ENCODE data around the gene SPATA9. TPM values are rescaled to one million over a fixed set of nuclear protein-coding genes. Genes with fewer than 3 reads are reported as not detected.

SPATA9 gene
- total RNA-seq, 4 donors from 2014 or later = 0.84 to 2.4 (median 1.4) TPM

DNA sequence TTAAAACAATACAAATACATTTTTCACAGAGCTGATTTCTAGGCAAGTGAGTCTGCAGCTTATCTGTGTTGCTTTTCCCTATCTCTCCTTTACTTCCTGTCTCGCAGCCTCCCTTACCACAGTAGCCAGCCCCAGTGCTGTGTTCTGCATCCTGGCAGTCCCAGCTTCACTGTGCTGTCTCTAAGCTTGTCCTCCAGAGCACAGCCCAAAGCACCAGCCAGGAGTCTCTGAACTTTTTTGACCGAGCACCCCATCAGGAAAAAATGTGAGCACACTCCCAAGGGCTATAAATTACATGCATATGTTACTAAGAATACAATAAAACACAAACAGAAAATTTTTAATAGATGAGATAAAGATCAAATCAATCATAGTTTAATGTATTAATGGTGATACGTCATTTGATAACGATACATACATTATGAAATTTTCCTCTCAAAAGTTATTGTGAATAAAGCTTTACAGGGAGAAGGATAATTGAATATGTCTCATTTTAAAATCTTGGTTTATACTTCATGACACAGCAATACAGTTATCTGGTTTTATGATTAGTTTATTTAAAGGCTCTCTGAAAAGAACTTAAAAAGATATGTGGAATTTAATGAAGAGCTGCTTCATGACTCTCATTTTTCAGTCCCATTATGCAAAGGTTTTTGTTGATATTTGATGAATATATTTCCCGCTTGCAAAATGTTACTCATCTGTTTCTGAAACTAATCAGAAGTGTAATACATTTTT is 41.0 kb upstream of the SPATA9 start:
- ATAC-seq (ENCODE audit: low FRiP score) (no peak), DNase-seq (ENCODE audit: low spot score) (no peak)
- TF ChIP-seq, protein P1, sequence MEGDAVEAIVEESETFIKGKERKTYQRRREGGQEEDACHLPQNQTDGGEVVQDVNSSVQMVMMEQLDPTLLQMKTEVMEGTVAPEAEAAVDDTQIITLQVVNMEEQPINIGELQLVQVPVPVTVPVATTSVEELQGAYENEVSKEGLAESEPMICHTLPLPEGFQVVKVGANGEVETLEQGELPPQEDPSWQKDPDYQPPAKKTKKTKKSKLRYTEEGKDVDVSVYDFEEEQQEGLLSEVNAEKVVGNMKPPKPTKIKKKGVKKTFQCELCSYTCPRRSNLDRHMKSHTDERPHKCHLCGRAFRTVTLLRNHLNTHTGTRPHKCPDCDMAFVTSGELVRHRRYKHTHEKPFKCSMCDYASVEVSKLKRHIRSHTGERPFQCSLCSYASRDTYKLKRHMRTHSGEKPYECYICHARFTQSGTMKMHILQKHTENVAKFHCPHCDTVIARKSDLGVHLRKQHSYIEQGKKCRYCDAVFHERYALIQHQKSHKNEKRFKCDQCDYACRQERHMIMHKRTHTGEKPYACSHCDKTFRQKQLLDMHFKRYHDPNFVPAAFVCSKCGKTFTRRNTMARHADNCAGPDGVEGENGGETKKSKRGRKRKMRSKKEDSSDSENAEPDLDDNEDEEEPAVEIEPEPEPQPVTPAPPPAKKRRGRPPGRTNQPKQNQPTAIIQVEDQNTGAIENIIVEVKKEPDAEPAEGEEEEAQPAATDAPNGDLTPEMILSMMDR (IDR thresholded peaks at IDR 0.05) = no peak

DNA sequence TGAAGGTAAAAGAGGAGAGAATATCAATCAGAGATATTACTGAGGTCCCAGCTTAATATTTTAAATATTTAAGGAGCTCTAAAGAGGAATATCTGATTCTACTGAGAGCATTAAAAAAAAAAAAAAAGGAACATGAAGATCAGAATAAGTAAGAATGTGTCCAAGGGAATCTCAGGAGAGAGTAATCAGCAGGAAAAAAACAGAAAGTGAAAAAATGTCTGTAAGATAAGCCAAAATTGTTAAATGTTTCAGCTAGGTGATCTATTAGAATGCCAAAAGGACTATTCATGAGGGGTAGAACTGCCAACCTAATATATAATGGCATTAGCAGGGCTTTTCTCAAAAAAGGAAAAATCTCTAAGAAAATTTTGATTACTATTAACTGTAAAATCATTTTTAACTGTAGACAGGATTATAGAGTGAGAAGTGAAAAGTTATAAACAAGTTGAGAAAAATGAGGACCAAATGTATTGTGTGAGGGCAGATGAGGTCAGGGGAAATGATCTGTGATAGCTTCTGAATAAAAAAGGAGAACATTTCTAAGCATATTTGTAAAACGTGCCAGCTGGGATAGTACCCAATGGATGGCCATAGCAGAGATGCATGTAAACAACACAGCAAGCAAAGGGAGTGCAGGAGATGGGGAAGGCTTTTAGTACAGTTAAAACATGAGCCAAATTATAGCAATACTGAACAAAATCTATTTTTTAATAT is 38.9 kb upstream of the SPATA9 start:
- no peak for DNase-seq (ENCODE audit: low spot score)
- ATAC-seq (ENCODE audit: low FRiP score) = no peak
- TF ChIP-seq, protein P1 (IDR thresholded peaks at IDR 0.05) = no peak

DNA sequence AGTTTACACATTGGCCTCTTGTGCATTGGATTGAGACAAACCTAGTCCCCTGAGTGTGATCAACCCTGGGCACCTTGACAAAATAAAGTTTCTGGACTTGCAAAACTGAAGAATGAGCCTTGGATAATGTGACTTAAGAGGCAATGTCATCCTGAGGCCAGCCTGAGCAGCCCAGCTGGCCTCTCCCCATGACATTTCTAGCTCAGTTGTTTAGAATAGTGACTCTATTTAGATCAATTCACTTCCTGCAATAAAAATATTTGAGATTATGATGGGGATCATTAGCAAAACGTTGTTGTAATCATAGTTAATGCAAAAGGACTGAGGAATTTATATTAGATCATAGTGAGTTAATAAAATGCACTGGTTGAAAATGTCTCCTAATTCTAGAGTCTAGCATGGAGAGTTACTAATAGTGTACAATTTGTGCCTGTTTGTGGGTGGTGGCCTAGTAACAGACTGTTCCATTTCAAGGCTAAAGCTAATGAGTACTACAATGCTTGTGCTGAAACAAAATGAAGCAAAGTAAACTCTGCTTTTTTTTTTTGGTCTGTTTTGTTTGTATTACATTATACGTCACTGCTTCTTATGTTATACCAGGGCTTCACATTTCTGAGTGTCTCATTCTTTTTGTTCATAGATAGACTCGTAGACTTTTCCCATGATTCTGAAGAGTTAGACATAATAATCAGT is 37.4 kb upstream of the SPATA9 start:
- TF ChIP-seq, protein P1 (IDR thresholded peaks at IDR 0.05) = no peak
- ATAC-seq (ENCODE audit: low FRiP score) (no peak), DNase-seq (ENCODE audit: low spot score) (no peak)

DNA sequence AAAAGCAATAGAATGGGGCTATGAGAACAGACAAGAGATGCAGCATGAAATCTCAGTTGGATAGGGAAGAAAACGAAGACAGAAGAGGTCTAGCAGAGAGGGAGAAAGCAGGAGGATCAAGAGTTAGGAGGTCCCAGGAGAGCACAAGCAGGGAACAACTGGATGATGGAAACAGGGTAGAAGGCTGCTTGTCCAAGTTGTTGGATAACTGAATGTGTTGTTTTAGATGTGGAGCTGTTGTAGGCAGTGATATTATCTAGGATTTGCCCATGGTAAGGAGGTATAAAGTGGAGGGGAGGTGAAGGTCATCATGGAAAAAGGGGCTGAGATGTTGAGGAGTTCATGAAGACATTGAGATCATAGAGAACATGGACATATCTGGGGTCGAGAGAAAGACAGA is 35.9 kb upstream of the SPATA9 start:
- TF ChIP-seq, protein P1 (IDR thresholded peaks at IDR 0.05) = no peak

DNA sequence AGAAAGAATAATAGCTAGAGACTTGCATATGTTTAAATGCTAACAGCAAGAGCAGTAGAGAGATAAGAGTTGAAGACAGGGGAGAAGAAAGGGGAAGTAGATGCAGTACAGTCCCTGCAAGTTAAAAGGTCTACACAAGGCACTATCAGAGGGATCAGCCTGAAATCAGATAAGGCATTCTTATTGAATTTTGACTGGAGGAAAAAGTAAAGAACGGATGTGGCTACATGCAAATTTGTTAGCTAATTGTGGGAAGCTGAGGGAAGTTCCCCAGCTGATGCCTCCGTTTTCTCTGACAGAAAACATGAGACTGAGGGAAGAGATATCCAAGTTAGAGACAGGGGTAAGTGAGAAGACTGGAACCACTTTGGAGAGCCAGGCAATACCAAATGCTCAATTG is 35.4 kb upstream of the SPATA9 start:
- no peak for DNase-seq (ENCODE audit: low spot score)
- ATAC-seq (ENCODE audit: low FRiP score) = no peak
- TF ChIP-seq, protein P1 (IDR thresholded peaks at IDR 0.05) = no peak

More for the DNA sequence above, 35.9 kb upstream of the SPATA9 start:
- DNase-seq (ENCODE audit: low spot score) (no peak), ATAC-seq (ENCODE audit: low FRiP score) (no peak)

DNA sequence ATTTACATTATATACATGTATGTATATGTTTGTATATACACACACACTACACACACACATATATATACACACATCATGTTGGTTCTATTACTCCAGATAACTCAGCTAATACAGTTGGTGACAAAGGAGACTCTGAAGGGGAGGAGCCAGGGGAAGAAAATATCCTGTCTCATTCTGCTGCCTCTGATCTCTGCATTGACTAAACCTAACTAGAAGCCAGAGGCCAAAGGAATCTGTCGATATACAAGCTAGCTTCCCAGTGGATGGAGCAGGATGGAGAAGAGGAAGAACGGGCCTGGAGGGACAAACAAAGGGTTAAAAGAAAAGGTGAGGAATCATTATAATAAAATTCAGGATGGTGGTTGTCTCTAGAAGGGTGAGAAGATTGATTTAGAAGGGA is 34.6 kb upstream of the SPATA9 start:
- DNase-seq (ENCODE audit: low spot score) = no peak
- TF ChIP-seq, protein P1 (IDR thresholded peaks at IDR 0.05) = no peak
- no peak for ATAC-seq (ENCODE audit: low FRiP score)
